ENCODE data around the gene SEC31A.

SEC31A gene

GRCh38 chr4:82801910-82802521 is 88.9 kb downstream of the SEC31A start:
- in situ Hi-C loops (cut with MboI; ENCODE audit: low pct_unique_long_range_greater_than_20kb, low sequenced_read_pairs, unreplicated experiment) = no loop called here
- peak; percentile 39 for TF ChIP-seq CTCF (IDR thresholded peaks at IDR 0.05; ENCODE audit: extremely low read depth, insufficient read depth, missing control alignments)
- DNase-seq (ENCODE audit: low spot score) = no peak

- no peak for TF ChIP-seq CTCF (IDR thresholded peaks at IDR 0.05; ENCODE audit: extremely low read depth, insufficient read depth, missing control alignments)
- in situ Hi-C loops (cut with MboI; ENCODE audit: low pct_unique_long_range_greater_than_20kb, low sequenced_read_pairs, unreplicated experiment) = no loop called here
- peak; percentile 48 for DNase-seq (ENCODE audit: low spot score)
These were observed 91.7 kb downstream of the SEC31A start for GRCh38 chr4:82799006-82799881.

- DNase-seq (ENCODE audit: low spot score) = peak; percentile 91
These were observed 92.6 kb downstream of the SEC31A start, which contains the start of gene SCD5 for GRCh38 chr4:82798168-82799005. SCD5 (minus strand) TSS chr4:82798796; CDS start chr4:82798537, 259 bp downstream.

GRCh38 chr4:82797405-82798111 is 93.4 kb downstream of the SEC31A start:
- peak; percentile 32 for DNase-seq (ENCODE audit: low spot score)
- in situ Hi-C loops (cut with MboI; ENCODE audit: low pct_unique_long_range_greater_than_20kb, low sequenced_read_pairs, unreplicated experiment) = no loop called here
- TF ChIP-seq CTCF (IDR thresholded peaks at IDR 0.05; ENCODE audit: extremely low read depth, insufficient read depth, missing control alignments) = no peak

More at GRCh38 chr4:82798168-82799005, 92.6 kb downstream of the SEC31A start, which contains the start of gene SCD5:
- in situ Hi-C loops (cut with MboI; ENCODE audit: low pct_unique_long_range_greater_than_20kb, low sequenced_read_pairs, unreplicated experiment) = no loop called here
- TF ChIP-seq CTCF (IDR thresholded peaks at IDR 0.05; ENCODE audit: extremely low read depth, insufficient read depth, missing control alignments) = no peak

- DNase-seq (ENCODE audit: low spot score) = no peak
- TF ChIP-seq CTCF (IDR thresholded peaks at IDR 0.05; ENCODE audit: extremely low read depth, insufficient read depth, missing control alignments) = no peak
- in situ Hi-C loops (cut with MboI; ENCODE audit: low pct_unique_long_range_greater_than_20kb, low sequenced_read_pairs, unreplicated experiment) = no loop called here
These were observed 93.9 kb downstream of the SEC31A start for GRCh38 chr4:82797040-82797404.
